HG03045 (cell line): ENCODE results near the gene PLSCR3.

Experiments
- ATAC-seq: cut with Tn5 transposase; IDR thresholded peaks from one replicate; pipeline ENCODE4 v1.9.1; 2021; ENCODE audit warnings: mild to moderate bottlenecking, moderate library complexity; ENCODE audit not compliant: unreplicated experiment

PLSCR3 gene

DNA sequence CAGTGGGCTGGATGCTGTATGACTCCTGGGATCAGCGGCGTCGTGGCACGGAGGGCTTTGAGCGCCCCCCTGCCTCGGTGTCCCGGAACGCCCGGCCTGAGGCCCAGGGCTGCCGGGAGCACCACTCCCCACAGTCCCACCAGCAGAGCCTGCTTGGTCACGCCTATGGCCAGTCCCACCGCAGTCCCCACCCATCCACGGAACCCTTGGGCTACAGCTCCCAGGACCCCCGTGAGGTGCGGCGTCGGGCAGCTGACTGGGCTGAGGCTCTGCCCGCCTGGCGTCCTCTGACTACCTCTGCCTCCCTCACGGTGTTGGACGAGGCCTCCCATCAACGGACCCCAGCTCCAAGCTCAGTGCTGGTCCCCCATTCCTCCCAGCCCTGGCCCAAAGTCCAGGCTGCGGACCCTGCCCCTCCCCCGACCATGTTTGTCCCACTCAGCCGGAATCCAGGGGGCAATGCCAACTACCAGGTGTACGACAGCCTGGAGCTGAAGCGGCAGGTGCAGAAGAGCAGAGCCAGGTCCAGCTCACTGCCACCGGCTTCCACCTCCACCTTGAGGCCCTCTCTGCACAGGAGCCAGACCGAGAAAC lies 32.7 kb upstream of the PLSCR3 start:
- ATAC-seq, result no peak

DNA sequence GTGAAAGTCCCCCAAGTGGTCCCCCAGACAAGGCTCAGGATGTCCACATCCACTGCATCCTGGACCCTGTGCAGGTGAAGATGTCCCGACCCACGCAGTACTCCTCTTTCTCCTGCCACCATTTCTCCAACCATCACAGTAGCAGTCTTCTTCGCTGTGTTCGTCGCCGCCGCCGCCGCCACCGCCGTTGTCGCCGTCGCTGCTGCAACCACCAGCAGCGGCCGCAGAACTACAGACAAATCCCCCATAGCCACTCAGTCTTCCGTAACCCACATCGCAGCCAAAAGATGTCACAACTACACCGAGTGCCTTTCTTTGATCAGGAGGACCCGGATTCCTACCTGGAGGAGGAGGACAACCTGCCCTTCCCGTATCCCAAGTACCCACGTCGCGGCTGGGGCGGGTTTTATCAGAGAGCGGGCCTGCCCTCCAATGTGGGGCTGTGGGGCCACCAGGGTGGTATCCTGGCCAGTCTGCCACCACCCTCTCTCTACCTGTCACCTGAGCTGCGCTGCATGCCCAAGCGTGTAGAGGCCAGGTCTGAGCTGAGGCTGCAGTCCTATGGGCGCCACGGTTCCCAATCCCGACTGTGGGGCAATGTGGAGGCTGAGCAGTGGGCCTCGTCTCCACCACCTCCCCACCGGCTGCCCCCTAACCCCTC lies 32.0 kb upstream of the PLSCR3 start:
- ATAC-seq, result no peak

DNA sequence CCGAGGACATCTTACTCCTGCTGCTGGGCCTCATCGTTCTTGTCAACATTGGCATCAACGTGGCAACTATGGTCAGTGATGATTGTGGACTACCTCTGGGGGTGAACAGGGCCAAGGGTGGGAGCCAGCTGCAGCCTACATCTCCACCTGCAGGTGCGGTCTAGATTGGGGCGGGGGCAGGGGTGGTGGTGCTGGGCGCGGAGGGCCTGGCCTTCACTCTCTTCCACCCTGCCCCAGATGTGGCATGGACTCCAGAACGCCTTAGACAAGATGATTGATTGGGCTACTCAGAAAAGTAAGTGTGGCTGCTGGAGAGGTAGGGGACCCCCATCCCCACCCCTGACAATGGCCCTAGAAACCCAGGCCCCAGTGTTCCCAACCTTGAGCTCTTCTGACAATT lies 31.4 kb upstream of the PLSCR3 start:
- ATAC-seq, result no peak

DNA sequence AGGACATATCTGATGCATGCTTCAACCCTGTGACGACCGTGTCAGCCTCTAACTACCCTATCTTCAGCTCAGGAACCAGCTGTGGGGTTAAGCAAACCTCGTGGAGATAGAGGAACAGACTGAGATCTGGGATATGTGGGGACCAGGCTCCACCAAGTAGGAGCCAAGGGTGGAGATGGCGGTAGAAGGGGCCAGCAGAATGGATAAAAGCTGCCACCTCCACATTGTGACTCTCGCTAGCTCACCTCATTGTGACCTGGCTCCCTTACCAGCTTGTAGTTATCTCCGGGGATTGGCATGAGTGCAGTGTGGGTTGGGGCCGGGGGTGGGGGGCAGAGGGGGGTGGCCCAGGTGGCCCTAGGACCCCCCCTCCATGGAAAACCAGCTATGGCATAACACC lies 31.0 kb upstream of the PLSCR3 start, which contains the start of gene SPEM2:
TSS of gene SPEM2 (plus strand) at position 301 of the 400 bp plus-strand sequence. CDS start at position 374, 73 bp downstream.
- ATAC-seq, result no peak

DNA sequence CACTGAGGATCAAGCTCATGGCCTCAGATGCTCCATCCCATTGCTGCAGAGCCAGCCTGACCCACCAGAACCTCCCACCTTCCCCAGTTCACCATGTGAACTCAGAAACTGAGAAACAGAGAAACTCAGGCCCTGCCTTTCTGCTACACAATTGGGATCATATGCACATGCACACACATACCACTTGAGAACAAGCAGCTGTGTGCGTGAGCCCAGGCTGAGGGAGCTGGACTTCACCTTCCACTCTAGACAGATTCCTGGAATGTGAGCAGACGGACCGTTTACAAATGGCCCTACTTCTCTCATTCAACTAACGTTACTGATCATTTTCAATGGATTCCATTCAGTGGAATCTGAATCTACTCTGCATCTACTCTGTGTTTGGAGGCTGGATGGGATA lies 29.4 kb upstream of the PLSCR3 start:
- no peak for ATAC-seq

DNA sequence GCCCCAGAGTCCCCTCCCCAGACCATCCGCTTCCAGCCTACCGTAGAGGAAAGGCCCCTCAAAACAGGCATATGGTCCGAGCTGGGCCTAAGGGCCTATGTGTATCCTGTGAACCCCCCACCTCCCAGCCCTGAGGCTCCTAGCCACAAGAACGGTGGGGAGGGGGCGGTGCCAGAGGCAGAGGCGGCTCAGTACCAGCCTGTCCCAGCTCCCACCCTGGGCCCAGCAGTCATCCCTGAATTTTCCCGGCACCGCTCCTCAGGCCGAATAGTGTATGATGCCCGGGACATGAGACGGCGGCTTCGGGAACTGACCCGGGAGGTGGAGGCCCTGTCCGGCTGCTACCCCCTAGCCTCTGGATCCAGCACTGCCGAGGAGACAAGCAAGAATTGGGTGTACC lies 26.9 kb upstream of the PLSCR3 start:
- ATAC-seq, result no peak

DNA sequence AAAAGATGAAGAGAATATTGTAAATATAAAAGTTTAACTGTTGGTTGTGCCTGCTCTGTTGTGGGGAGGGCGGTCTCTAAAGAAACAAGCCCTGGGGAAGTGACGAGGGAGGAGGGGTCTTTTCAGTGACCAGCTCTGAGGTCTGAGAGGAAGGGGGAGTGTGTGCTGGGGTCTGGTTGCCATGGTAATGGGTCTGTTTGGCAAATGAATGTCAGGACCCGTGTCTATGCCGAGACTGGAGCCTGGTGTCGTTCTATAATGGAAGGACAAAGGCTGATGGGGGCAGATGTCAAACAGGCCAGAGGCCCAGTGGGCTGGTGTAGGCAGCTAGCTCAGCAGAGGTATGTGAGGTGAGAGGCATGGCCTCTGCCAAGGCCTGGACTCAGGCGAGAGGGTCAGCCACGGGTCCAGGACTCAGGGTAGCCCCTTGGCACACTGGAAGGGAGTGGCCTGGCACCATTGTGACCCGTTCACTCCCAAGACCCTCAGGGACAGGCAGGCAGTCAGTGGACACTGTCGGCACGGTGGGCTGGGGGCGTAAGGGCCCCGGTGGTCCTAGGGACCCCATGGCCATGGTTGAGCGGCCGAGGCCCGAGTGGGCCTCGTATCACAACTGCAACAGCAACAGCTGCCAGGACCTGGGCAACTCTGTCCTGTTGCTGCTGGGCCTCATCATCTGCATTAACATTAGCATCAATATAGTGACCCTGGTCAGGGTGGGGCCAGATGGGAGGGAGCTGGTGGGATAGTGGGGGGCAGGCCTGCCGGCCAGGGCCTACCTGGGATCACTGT lies 25.7 kb upstream of the PLSCR3 start, which contains the start of gene SPEM1:
TSS of gene SPEM1 (plus strand) at position 506 of the 792 bp plus-strand sequence. CDS start at position 567, 61 bp downstream.
- no peak for ATAC-seq

DNA sequence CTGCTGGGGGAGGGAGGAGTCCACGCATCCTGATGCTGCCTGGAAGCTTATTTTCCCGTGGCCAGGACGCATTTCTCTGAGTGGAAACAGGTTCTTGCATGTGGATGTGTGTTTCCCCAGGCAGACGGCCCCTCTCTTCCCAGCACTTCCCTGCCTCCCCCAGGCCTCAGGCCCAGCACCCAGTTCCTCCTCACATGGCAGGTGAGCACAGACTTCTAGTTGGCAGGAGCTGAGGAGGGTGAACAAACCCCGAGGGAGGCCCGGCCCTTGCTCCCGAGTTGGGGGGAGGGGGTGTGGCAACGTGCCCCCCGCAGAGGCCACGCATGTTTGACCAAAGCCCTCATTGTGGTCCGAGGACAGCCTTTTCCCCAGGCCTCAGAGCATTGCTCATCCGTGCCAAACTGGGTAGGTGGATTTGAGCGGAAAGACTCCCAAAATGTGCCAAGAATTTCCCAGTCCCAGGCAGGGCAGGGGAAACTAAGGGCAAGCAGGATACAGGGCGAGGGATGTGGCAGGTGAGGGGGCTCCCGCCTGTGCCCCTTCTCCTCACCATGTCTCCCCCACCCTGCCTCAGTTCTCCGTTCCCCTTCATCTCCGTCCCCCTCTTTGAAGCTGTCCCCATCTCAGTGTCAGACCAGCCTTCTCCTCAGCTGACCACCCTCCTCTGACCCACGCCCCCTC lies 24.3 kb upstream of the PLSCR3 start:
- ATAC-seq, result no peak

DNA sequence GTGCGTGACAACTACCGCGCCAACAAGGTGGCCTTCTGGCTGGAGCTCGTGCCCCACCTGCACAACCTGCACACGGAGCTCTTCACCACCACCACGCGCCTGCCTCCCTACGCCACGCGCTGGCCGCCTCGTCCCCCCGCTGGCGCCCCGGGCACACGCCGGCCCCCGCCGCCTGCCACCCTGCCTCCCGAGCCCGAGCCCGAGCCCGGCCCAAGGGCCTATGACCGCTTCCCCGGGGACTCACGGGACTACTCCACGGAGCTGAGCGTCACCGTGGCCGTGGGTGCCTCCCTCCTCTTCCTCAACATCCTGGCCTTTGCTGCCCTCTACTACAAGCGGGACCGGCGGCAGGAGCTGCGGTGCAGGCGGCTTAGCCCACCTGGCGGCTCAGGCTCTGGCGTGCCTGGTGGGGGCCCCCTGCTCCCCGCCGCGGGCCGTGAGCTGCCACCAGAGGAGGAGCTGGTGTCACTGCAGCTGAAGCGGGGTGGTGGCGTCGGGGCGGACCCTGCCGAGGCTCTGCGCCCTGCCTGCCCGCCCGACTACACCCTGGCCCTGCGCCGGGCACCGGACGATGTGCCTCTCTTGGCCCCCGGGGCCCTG lies 22.8 kb upstream of the PLSCR3 start:
- no peak for ATAC-seq

DNA sequence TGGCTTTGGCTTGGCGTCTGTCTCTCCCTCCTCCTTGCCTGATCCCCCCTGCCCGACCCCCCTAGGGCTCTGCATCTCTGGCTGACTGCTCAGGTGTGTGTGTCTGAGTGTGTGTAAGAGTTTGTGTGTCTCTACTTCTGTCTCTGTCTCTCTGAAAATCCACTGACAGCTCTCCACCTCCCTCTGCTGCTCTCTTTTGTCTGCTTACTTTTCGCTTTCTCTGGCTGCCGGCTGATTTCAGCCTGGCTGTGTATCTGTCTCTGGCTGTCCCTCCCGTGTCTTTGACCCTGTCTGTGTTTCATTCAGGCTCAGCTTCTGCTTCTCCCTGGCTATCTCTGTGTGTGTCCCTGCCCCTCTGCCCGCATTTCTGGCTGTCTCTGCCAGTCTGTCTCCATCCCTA lies 22.0 kb upstream of the PLSCR3 start:
- ATAC-seq, result no peak

DNA sequence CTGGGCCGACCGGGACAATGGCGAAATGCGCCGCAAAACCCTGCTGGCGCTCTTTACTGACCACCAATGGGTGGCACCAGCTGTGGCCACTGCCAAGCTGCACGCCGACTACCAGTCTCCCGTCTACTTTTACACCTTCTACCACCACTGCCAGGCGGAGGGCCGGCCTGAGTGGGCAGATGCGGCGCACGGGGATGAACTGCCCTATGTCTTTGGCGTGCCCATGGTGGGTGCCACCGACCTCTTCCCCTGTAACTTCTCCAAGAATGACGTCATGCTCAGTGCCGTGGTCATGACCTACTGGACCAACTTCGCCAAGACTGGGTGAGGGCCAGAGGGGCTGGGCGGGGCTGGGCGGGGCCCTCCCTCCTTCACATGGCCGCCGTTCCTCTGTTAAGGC lies 21.5 kb upstream of the PLSCR3 start:
- no peak for ATAC-seq

DNA sequence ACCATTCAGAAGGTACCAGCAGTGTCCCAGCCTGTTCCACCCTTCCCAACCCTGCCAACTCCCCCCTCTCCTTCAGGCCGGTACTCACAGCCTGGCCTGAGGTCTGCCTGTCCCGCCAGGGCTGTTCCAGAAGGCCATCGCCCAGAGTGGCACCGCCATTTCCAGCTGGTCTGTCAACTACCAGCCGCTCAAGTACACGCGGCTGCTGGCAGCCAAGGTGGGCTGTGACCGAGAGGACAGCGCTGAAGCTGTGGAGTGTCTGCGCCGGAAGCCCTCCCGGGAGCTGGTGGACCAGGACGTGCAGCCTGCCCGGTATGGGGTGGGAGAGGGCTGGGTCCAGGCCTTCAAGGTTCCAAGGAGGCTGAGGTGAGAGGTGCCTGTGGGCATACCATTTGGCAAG lies 20.5 kb upstream of the PLSCR3 start:
- no peak for ATAC-seq

DNA sequence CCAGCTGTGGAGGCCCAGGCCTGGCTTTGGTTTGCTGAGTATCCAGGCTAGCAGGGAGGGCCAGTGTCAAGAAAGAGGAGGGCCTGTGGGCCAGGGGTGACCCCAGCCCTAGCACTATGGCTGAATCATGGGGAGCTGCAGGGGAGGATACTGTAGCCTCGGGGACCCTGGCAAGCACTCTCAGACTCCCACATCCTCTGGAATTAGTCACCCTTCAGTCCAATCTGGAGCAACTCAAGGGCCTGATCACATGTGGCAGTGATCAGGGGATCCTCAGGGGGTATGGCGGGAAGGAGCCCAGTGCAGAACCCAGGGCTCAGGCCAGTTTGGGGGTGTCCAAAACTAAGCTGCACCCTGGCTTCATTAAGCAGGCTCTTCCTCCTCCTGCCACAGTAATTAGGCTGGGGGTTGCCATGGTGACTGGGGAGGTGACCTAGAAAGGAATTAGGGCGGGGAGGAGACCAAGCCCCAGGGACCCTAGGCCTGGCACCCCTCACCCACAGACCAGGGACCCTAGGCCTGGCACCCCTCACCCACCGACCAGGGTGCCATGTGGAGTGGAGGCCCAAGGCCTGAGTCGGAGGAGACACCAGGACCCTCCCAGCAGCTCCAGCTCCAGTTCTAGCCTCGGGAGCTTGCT lies 19.1 kb upstream of the PLSCR3 start:
- ATAC-seq, result no peak

DNA sequence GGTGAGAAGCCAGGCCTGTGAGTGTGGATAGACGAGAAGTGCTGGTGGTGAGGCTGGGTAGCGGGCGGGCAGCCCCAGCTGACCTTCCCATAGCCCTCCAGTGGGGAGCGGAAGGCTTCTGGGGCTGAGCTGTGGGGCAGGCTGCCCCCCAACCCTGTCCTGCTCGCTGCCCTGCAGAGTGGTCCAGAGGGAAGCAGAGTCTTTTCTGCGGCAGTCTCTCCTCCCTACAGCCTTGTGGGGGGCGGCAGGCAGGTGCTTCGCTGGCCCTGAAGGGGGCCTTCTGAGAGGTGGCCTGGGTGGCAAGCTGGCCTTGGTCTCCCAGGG lies 17.1 kb upstream of the PLSCR3 start:
- no peak for ATAC-seq

DNA sequence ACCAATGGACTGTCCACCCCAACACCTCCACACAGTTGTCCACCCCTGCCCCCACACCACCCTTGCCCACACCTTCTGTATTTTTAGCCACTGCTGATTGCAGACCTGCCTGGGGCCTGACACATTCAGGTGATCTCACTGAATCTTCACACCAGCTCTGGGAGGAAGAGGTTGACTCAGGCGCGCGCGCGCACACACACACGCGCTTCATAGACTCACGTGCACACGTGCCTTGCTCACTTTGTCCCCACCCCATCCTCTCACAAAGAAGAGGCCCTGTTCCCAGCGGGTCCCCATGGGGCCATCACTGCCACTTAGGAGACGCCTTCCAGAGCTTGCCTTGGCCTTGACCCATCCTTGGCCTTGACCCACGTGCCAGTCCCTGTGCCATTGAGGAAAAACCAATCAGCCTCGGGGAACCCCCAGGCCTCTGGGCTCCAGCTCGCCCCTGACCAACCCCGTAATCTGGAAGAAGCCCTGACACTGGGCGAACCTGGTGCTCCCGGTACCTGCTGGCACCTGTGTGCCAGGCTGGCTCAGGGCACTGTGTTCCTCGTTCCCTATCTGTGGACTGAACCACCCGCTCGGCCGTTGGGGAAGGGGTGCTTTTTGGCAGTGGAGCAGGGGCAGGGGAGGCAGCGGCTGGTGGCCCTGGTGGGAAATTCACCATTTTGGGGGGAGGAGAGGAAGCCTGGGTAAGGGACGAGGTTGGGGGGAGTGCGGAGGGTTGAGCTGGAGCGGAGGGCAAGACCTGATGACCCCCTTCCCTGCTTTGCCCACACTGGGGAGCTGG lies 16.5 kb upstream of the PLSCR3 start:
- ATAC-seq, result no peak

DNA sequence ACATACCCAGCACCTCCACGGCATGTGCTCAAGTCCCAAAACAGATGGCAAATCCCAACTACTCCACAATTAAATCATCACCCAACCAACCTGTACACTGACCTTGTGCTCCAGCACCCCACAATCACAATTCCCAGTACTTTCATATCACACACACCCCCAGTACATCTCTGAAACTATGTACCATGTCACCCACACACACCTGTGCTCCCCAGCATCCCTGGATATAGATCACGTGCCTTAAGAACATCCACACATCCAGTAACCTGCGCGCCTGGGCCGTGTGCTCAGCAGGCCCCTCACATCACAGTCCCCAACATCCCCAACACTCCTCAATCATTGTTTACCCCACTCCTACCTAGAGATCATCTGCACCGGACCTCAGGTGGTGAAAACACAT lies 15.4 kb upstream of the PLSCR3 start:
- ATAC-seq, result no peak

DNA sequence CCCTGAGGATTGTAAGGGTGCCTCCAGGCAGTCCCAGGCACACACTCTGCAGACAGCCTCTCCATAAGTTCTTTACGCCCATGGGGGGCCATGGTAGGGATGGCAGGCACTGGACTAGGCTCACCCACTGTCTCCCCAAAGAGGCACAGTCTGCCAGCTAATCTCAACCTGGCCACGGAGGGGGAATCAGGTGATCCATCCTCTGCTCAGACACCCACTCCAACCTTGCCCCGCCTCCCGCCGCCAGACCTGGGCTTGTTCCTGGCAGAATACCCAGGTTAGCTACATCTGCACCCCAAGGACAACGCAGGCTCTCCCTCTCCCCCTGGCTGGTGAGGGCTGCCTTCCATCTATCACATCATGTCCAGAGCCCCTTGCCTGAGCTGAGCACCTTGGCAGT lies 14.5 kb upstream of the PLSCR3 start:
- no peak for ATAC-seq

DNA sequence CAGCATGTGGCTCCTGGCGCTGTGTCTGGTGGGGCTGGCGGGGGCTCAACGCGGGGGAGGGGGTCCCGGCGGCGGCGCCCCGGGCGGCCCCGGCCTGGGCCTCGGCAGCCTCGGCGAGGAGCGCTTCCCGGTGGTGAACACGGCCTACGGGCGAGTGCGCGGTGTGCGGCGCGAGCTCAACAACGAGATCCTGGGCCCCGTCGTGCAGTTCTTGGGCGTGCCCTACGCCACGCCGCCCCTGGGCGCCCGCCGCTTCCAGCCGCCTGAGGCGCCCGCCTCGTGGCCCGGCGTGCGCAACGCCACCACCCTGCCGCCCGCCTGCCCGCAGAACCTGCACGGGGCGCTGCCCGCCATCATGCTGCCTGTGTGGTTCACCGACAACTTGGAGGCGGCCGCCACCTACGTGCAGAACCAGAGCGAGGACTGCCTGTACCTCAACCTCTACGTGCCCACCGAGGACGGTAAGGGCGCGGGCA lies 14.0 kb upstream of the PLSCR3 start:
- no peak for ATAC-seq

DNA sequence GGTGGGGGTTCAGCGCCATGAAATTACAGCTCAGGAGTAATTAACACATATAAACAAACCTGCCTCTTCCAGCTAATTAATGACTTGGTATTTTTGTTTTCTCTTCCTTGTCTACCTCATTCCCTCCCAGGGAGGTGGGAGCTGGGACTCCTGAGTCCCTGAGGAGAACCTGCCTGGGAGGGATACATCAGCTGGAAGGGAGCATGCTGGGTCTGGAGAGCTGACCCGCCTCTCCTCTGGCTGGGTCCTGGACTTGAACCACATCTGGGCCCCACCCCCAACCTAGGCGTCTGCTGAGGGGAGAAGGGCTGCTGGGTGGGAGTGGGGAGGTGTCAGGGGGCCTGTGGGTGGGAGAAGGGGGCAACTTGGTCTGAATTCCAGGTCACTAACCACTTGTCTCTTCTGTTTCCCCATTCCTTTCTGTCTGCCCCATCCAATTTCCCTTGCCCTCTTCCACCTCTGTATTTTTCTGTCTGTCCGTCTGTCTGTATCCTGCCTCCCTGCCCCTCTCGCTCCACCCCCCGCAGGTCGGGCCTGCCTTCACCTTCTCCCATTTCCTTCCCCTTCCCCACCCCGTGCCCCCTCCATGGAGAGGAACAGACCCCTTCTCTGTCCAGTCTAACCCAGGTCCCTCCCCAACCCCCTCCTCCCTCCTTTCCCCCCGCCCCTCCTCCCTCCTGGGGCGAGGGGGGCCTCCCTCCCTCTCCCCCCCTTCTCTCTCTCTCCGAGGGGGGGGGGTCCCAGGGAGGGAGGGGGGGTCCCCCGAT lies 13.3 kb upstream of the PLSCR3 start, which contains the start of gene NLGN2:
TSS of gene NLGN2 (plus strand) at position 361 of the 767 bp plus-strand sequence. CDS start 411 bp downstream, outside the sequence.
- no peak for ATAC-seq
